Sigmoid colon (tissue), 4 donors: ENCODE data around the gene PNPLA4.

Source experiments
- CTCF ChIP-seq, 4 experiments: fragments of 450-650 bp in 3 of 4; fragments of 200-600 bp in 1 of 4; IDR thresholded peaks; one replicate each; pipeline ENCODE4 v1.5.1; 2016 to 2019; ENCODE audit warnings: antibody characterized with exemption in 4 of 4, mild to moderate bottlenecking in 3 of 4, moderate library complexity in 2 of 4
- EP300 ChIP-seq, 4 donors: sonication (generic); formaldehyde crosslinking; IDR thresholded peaks; one replicate each; pipeline ENCODE4 v1.6.1; 2017; ENCODE audit warnings: antibody characterized with exemption in 4 of 4

- TF ChIP-seq CTCF (IDR thresholded peaks at IDR 0.05): no peak
- no peak for TF ChIP-seq EP300 (IDR thresholded peaks at IDR 0.05)
Measured at GRCh38 chrX:7970428-7970827, 43.2 kb upstream of the PNPLA4 start.
